ENCODE measurements around the gene GNB4. TPM values are rescaled to one million over a fixed set of nuclear protein-coding genes. Genes with fewer than 3 reads are reported as not detected.
A peak's percentile ranks its signal among the peaks of the same experiment; 100 is the strongest.

The GNB4 gene
- total and polyA plus RNA-seq, 9 of the 15 experiments (the other 6 are each of a cell fraction or from before 2014, with no cell fraction given): 6.8 to 36.7 (median 21.4) TPM

GRCh38 chr3:179347345-179348194, 103.7 kb downstream of the GNB4 start, which contains the start of gene MFN1 (continued):
- TF ChIP-seq AFF4 (CRISPR knock-in tag; IDR thresholded peaks at IDR 0.05): peak; percentile 93
- 0 out of 2 replicates have a peak, but pooled peaks have one; percentile 35 for TF ChIP-seq FOSL1 (tag; conservative IDR thresholded peaks at IDR 0.05)
- TF ChIP-seq ATF6 (CRISPR knock-in tag; IDR thresholded peaks at IDR 0.05): 0 out of 2 replicates have a peak, but pooled peaks have one; percentile 51
- no peak; the same call in 1 of the 2 replicates for TF ChIP-seq MYNN (IDR thresholded peaks at IDR 0.05)
- TF ChIP-seq MYNN (CRISPR knock-in tag; IDR thresholded peaks at IDR 0.05): no peak
- TF ChIP-seq FOXM1 (IDR thresholded peaks at IDR 0.05; ENCODE audit: low read depth): no peak; the same call in 1 of the 2 replicates
- 0 out of 2 replicates have a peak, but pooled peaks have one; percentile 50 for TF ChIP-seq FOXM1 (CRISPR knock-in tag; IDR thresholded peaks at IDR 0.05; ENCODE audit: low read depth)
- TF ChIP-seq MAX (CRISPR knock-in tag; IDR thresholded peaks at IDR 0.05): peak; percentile 70
- no peak for TF ChIP-seq MEF2D (tag; conservative IDR thresholded peaks at IDR 0.05; ENCODE audit: low read depth)
- peak; percentile 77 for TF ChIP-seq TGIF2 (CRISPR knock-in tag; IDR thresholded peaks at IDR 0.05)
- TF ChIP-seq EHMT2 (IDR thresholded peaks at IDR 0.05): peak; percentile 79
- TF ChIP-seq HDAC1 (IDR thresholded peaks at IDR 0.05): peak in 1 of 2 experiments; percentile 88; a peak in 2 of 4 replicates
- TF ChIP-seq ILF3 (IDR thresholded peaks at IDR 0.05; ENCODE audit: borderline replicate concordance): no peak
- TF ChIP-seq SMC3 (conservative IDR thresholded peaks at IDR 0.05; ENCODE audit: insufficient read depth, low read depth, low read length): no peak
- no peak for TF ChIP-seq SMAD2 (IDR thresholded peaks at IDR 0.05; ENCODE audit: low read depth, low read length)
- peak; percentile 74 for TF ChIP-seq PHF20 (IDR thresholded peaks at IDR 0.05; ENCODE audit: partially characterized antibody)
- no peak for TF ChIP-seq ZC3H8 (IDR thresholded peaks at IDR 0.05)
- peak; percentile 80 for TF ChIP-seq EP400 (IDR thresholded peaks at IDR 0.05)
- no peak for TF ChIP-seq ZNF696 (CRISPR knock-in tag; conservative IDR thresholded peaks at IDR 0.05)
- 0 out of 2 replicates have a peak, but pooled peaks have one; percentile 38 for TF ChIP-seq ZBTB26 (CRISPR knock-in tag; IDR thresholded peaks at IDR 0.05)
- TF ChIP-seq NONO (IDR thresholded peaks at IDR 0.05; ENCODE audit: low read depth in 2 of 2, low read length in 1 of 2): no peak
- TF ChIP-seq ZNF76 (CRISPR knock-in tag; IDR thresholded peaks at IDR 0.05; ENCODE audit: borderline replicate concordance): no peak

Data from K562 (cell line).